WTC11 (cell line): ENCODE measurements around the gene WNT8A. TPM values are rescaled to one million over a fixed set of nuclear protein-coding genes. Genes with fewer than 3 reads are reported as not detected.

Experiments
- ATAC-seq: fragments of 200-7000 bp; cut with Tn5 transposase; 2 replicates; pipeline ENCODE4 v1.10.0; 2021; ENCODE audit warnings: mild to moderate bottlenecking, moderate library complexity
- CTCF ChIA-PET: fragments of 300-600 bp; sonication (Branson Sonifier 250); formaldehyde crosslinking; loops from one replicate; lab custom pipeline; 2021; ENCODE audit warnings: antibody characterized with exemption; lab: Charles Lee
- POLR2A ChIA-PET: fragments of 350-600 bp; sonication (Branson Sonifier 250); formaldehyde crosslinking; loops from one replicate; lab custom pipeline; 2021; ENCODE audit warnings: antibody characterized with exemption; lab: Charles Lee
- DNase-seq: peaks from one replicate; pipeline ENCODE4 v3.0.0; 2021; ENCODE audit warnings: low spot score
- H3K27ac Mint-ChIP-seq: 2 replicates; pipeline ENCODE4 v1.8.0; 2021; ENCODE audit warnings: mixed read lengths
- H3K27me3 Mint-ChIP-seq: 2 replicates; pipeline ENCODE4 v1.8.0; 2021; ENCODE audit warnings: low read depth, mild to moderate bottlenecking, moderate library complexity, mixed read lengths
- H3K36me3 Mint-ChIP-seq: 2 replicates; pipeline ENCODE4 v1.8.0; 2021; ENCODE audit warnings: mixed read lengths
- H3K4me1 Mint-ChIP-seq: 2 replicates; pipeline ENCODE4 v1.8.0; 2022; ENCODE audit warnings: mixed read lengths
- H3K4me3 Mint-ChIP-seq: 2 replicates; pipeline ENCODE4 v1.8.0; 2021; ENCODE audit warnings: mild to moderate bottlenecking, moderate library complexity, mixed read lengths
- H3K9me3 Mint-ChIP-seq: 2 replicates; pipeline ENCODE4 v1.8.0; 2021; ENCODE audit warnings: mixed read lengths
- AR ChIP-seq: fragments of 250-450 bp; sonication (Bioruptor Pico); IDR thresholded peaks from 2 replicates; pipeline ENCODE4 v1.9.0; 2021; ENCODE audit warnings: mild to moderate bottlenecking
- ARID4B ChIP-seq: sonication (generic); formaldehyde crosslinking; IDR thresholded peaks from 2 replicates; pipeline ENCODE4 v1.8.0; 2023; ENCODE audit warnings: missing genetic modification reagents, mild to moderate bottlenecking, borderline replicate concordance
- ATF1 ChIP-seq: sonication (generic); formaldehyde crosslinking; IDR thresholded peaks from 2 replicates; pipeline ENCODE4 v1.8.1; 2023; ENCODE audit warnings: mild to moderate bottlenecking, moderate library complexity, missing genetic modification reagents
- NFYB ChIP-seq: sonication (generic); formaldehyde crosslinking; conservative IDR thresholded peaks from 2 replicates; pipeline ENCODE4 v1.8.0; 2022; ENCODE audit warnings: low read depth, missing genetic modification reagents
- NR1H2 ChIP-seq: sonication (generic); formaldehyde crosslinking; IDR thresholded peaks from 2 replicates; pipeline ENCODE4 v1.9.0; 2021; ENCODE audit warnings: mild to moderate bottlenecking, moderate library complexity, missing genetic modification reagents
- RELA ChIP-seq: sonication (generic); formaldehyde crosslinking; IDR thresholded peaks from 2 replicates; pipeline ENCODE4 v1.8.1; 2022; ENCODE audit warnings: missing genetic modification reagents, mild to moderate bottlenecking, borderline replicate concordance
- SMAD4 ChIP-seq: sonication (generic); formaldehyde crosslinking; IDR thresholded peaks from 2 replicates; pipeline ENCODE4 v1.8.0; 2022; ENCODE audit warnings: mild to moderate bottlenecking, missing genetic modification reagents
- TCF7 ChIP-seq: sonication (generic); formaldehyde crosslinking; IDR thresholded peaks from 2 replicates; pipeline ENCODE4 v1.8.0; 2022; ENCODE audit warnings: mild to moderate bottlenecking, low read depth, missing genetic modification reagents, moderate library complexity
- ZNF121 ChIP-seq: sonication (generic); formaldehyde crosslinking; IDR thresholded peaks from 2 replicates; pipeline ENCODE4 v1.8.0; 2023; ENCODE audit warnings: missing genetic modification reagents
- ZNF263 ChIP-seq: sonication (generic); formaldehyde crosslinking; IDR thresholded peaks from 2 replicates; pipeline ENCODE4 v1.8.1; 2022; ENCODE audit warnings: low read depth, mild to moderate bottlenecking, moderate library complexity, missing genetic modification reagents
- ZNF416 ChIP-seq: fragments of 250-450 bp; sonication (Bioruptor Pico); IDR thresholded peaks from 2 replicates; pipeline ENCODE4 v1.9.0; 2021; ENCODE audit warnings: mild to moderate bottlenecking, inconsistent platforms
- ZNF532 ChIP-seq: fragments of 250-450 bp; sonication (Bioruptor Pico); IDR thresholded peaks from 2 replicates; pipeline ENCODE4 v1.9.0; 2021; ENCODE audit warnings: mild to moderate bottlenecking, borderline replicate concordance
- total RNA-seq: library from RNA; stranded (reverse); gene quantifications from 3 replicates; pipeline ENCODE4 v1.2.3, GENCODE V29; 2021

The WNT8A gene
- total RNA-seq, 1 experiment from 2014 or later, result not detected

GRCh38 chr5:138054847-138055558, 28.8 kb upstream of the WNT8A start:
- ATAC-seq (peak; percentile 92), DNase-seq (no peak)
- ChIA-PET POLR2A (interaction anchor here (0.6 kb wide), 1 partner anchor 22 kb away, joined by 3 read pairs; the partner anchor contains the start of gene FAM13B), CTCF (interaction anchor here (0.8 to 3.7 kb wide), 6 partner anchors 10 to 78 kb away, joined by 3 to 25 read pairs (median 4); no protein-coding TSS in a partner anchor)
- no peak overlapping the region for H3K27ac Mint-ChIP-seq
- H3K4me3 Mint-ChIP-seq, result peak overlapping the region; percentile 58
- H3K36me3 Mint-ChIP-seq, result no peaks in the 10 kb centered on the region
- peaks cover 5% of the 10 kb centered on the region; the same call in 1 of the 2 replicates for H3K27me3 Mint-ChIP-seq
- no peaks in the 10 kb centered on the region for H3K9me3 Mint-ChIP-seq
- TF ChIP-seq ZNF121, result no peak
- TF ChIP-seq NFYB, result 0 out of 2 replicates have a peak, but pooled peaks have one; percentile 20
- peaks cover 5% of the 10 kb centered on the region; the same call in 1 of the 2 replicates for H3K4me1 Mint-ChIP-seq

GRCh38 chr5:138064526-138064925, 19.3 kb upstream of the WNT8A start:
- TF ChIP-seq NR1H2 (CRISPR knock-in tag), result no peak
- TF ChIP-seq ATF1 (CRISPR knock-in tag), result no peak
- no peak for TF ChIP-seq ZNF416 (CRISPR knock-in tag)
- TF ChIP-seq ARID4B, result no peak
- TF ChIP-seq ZNF532 (CRISPR knock-in tag), result no peak
- TF ChIP-seq AR (CRISPR knock-in tag), result no peak
- no peak for TF ChIP-seq RELA
- TF ChIP-seq ZNF263 (CRISPR knock-in tag), result no peak
- TF ChIP-seq SMAD4 (CRISPR knock-in tag), result no peak
- no peak for TF ChIP-seq TCF7 (CRISPR knock-in tag)
- DNase-seq (no peak), ATAC-seq (no peak)
- H3K9me3 Mint-ChIP-seq, result peaks cover 2% of the 10 kb centered on the region; the same call in 1 of the 2 replicates
- no peak overlapping the region for H3K4me3 Mint-ChIP-seq
- POLR2A ChIA-PET, result no interaction called here
- H3K27ac Mint-ChIP-seq, result no peak overlapping the region
- peaks cover 2% of the 10 kb centered on the region; the same call in 1 of the 2 replicates for H3K36me3 Mint-ChIP-seq
- CTCF ChIA-PET, result interaction anchor here (0.6 to 1.9 kb wide), 41 partner anchors 9 to 435 kb away, joined by 3 to 74 read pairs (median 4); partner anchors contain the start of genes BRD8, CDC23, FAM13B and KIF20A
- H3K4me1 Mint-ChIP-seq, result peaks cover 2% of the 10 kb centered on the region; the same call in 1 of the 2 replicates
- no peaks in the 10 kb centered on the region; the same call in none of the 2 replicates for H3K27me3 Mint-ChIP-seq
